ENCODE results near the gene PLD4.

The PLD4 gene

GRCh38 chr14:104895786-104896661 is 28.7 kb upstream of the PLD4 start:
- H3K27me3 ChIP-seq (ENCODE audit: control insufficient read depth, low read length): peaks cover 4% of the 10 kb centered on the region; the same call in 1 of the 2 replicates
- no peaks in the 10 kb centered on the region; the same call in 1 of the 2 replicates for H3K4me1 ChIP-seq (ENCODE audit: control insufficient read depth, low read length)
- no peaks in the 10 kb centered on the region for H4K20me1 ChIP-seq (ENCODE audit: control insufficient read depth, insufficient read depth, low read depth, low read length)
- H3K9me2 ChIP-seq (replicated peaks; ENCODE audit: control insufficient read depth, low read length): no peaks in the 10 kb centered on the region
- no peaks in the 10 kb centered on the region for H3K9me3 ChIP-seq (ENCODE audit: control insufficient read depth, insufficient read depth, low read length)
- H3K36me3 ChIP-seq (ENCODE audit: control insufficient read depth, low read length): no peaks in the 10 kb centered on the region
- no peak overlapping the region for H3K4me2 ChIP-seq (ENCODE audit: low read length)
- H3K79me2 ChIP-seq (ENCODE audit: control insufficient read depth, low read length): no peaks in the 10 kb centered on the region
- H3K27ac ChIP-seq (ENCODE audit: low read depth, low read length): no peak overlapping the region
- H3K4me3 ChIP-seq (ENCODE audit: low read length): no peak overlapping the region
- TF ChIP-seq EZH2phosphoT487 (IDR thresholded peaks at IDR 0.05; ENCODE audit: borderline replicate concordance, low read length): no peak
- TF ChIP-seq, protein P1, sequence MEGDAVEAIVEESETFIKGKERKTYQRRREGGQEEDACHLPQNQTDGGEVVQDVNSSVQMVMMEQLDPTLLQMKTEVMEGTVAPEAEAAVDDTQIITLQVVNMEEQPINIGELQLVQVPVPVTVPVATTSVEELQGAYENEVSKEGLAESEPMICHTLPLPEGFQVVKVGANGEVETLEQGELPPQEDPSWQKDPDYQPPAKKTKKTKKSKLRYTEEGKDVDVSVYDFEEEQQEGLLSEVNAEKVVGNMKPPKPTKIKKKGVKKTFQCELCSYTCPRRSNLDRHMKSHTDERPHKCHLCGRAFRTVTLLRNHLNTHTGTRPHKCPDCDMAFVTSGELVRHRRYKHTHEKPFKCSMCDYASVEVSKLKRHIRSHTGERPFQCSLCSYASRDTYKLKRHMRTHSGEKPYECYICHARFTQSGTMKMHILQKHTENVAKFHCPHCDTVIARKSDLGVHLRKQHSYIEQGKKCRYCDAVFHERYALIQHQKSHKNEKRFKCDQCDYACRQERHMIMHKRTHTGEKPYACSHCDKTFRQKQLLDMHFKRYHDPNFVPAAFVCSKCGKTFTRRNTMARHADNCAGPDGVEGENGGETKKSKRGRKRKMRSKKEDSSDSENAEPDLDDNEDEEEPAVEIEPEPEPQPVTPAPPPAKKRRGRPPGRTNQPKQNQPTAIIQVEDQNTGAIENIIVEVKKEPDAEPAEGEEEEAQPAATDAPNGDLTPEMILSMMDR (IDR thresholded peaks at IDR 0.05; ENCODE audit: low read depth, low read length, poor library complexity, severe bottlenecking): no peak
- peaks cover 1% of the 10 kb centered on the region; the same call in 1 of the 2 replicates for H3F3A ChIP-seq (ENCODE audit: control insufficient read depth, insufficient read depth)

DNA sequence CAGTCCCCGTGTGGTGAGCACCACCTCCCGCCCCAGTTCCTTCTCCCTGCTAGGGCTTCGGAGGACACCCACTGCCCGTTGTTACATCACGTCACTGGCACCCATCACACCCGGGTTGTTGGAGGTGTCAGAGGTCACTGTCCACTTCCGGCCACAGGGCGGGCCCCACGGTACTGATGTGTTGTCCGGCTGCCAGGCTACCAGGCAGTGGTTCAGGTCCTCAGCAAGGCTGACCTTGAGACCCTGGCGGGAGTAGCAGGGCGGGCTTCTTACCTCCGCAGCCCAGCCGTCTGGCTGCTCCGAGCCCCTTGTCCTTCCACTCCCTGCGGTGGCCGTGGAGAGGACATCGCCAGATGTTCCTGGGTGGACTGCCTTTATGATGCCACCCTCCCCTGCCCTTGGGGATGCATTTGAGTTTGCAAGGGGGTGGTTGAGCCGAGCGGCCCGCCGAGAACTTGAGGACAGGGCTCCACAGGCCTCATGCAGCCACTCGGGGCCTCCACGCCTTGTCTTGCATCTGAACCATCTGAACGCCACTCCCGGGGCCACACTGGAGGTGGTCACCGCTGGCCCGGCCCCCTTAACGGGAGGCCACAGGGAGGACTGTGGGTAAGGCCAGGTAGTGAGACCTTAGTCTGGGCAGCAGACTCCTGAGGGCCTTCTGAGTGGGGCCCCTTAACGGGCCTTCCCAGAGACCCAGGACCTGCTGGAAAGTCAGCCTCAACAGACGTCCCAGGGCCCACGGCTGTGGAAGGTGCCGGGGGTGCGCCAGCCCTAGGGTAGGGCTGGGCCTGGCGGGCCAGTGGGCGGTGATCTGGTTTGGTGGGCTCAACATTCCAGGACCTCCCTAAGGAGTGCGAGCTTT is 27.1 kb upstream of the PLD4 start:
- TF ChIP-seq EZH2phosphoT487 (IDR thresholded peaks at IDR 0.05; ENCODE audit: borderline replicate concordance, low read length): no peak
- TF ChIP-seq, protein P1 (IDR thresholded peaks at IDR 0.05; ENCODE audit: low read depth, low read length, poor library complexity, severe bottlenecking): no peak
- no peak overlapping the region for H3K4me2 ChIP-seq (ENCODE audit: low read length)

GRCh38 chr14:104898195-104898558 is 26.5 kb upstream of the PLD4 start:
- no peak for TF ChIP-seq EZH2phosphoT487 (IDR thresholded peaks at IDR 0.05; ENCODE audit: borderline replicate concordance, low read length)
- TF ChIP-seq, protein P1 (IDR thresholded peaks at IDR 0.05; ENCODE audit: low read depth, low read length, poor library complexity, severe bottlenecking): no peak
- H3K79me2 ChIP-seq (ENCODE audit: control insufficient read depth, low read length): no peaks in the 10 kb centered on the region
- no peaks in the 10 kb centered on the region for H4K20me1 ChIP-seq (ENCODE audit: control insufficient read depth, insufficient read depth, low read depth, low read length)
- H3K27me3 ChIP-seq (ENCODE audit: control insufficient read depth, low read length): peaks cover 6% of the 10 kb centered on the region; the same call in 1 of the 2 replicates
- no peaks in the 10 kb centered on the region for H3K9me3 ChIP-seq (ENCODE audit: control insufficient read depth, insufficient read depth, low read length)
- peaks cover 5% of the 10 kb centered on the region; the same call in 1 of the 2 replicates for H3F3A ChIP-seq (ENCODE audit: control insufficient read depth, insufficient read depth)
- no peak overlapping the region for H3K4me3 ChIP-seq (ENCODE audit: low read length)
- H3K9me2 ChIP-seq (replicated peaks; ENCODE audit: control insufficient read depth, low read length): no peaks in the 10 kb centered on the region
- H3K27ac ChIP-seq (ENCODE audit: low read depth, low read length): no peak overlapping the region
- no peak overlapping the region for H3K4me2 ChIP-seq (ENCODE audit: low read length)
- no peaks in the 10 kb centered on the region for H3K36me3 ChIP-seq (ENCODE audit: control insufficient read depth, low read length)
- no peaks in the 10 kb centered on the region; the same call in 1 of the 2 replicates for H3K4me1 ChIP-seq (ENCODE audit: control insufficient read depth, low read length)

More for the DNA sequence above, 27.1 kb upstream of the PLD4 start:
- Histone ChIP-seq H3K79me2 (ENCODE audit: control insufficient read depth, low read length) (no peaks in the 10 kb centered on the region), H3K4me1 (ENCODE audit: control insufficient read depth, low read length) (no peaks in the 10 kb centered on the region; the same call in 1 of the 2 replicates), H3K36me3 (ENCODE audit: control insufficient read depth, low read length) (no peaks in the 10 kb centered on the region), H3K27ac (ENCODE audit: low read depth, low read length) (no peak overlapping the region), H3K4me3 (ENCODE audit: low read length) (no peak overlapping the region), H3K27me3 (ENCODE audit: control insufficient read depth, low read length) (peaks cover 6% of the 10 kb centered on the region; the same call in 1 of the 2 replicates), H3K9me3 (ENCODE audit: control insufficient read depth, insufficient read depth, low read length) (no peaks in the 10 kb centered on the region), H4K20me1 (ENCODE audit: control insufficient read depth, insufficient read depth, low read depth, low read length) (no peaks in the 10 kb centered on the region), H3F3A (ENCODE audit: control insufficient read depth, insufficient read depth) (peaks cover 5% of the 10 kb centered on the region; the same call in 1 of the 2 replicates), H3K9me2 (replicated peaks; ENCODE audit: control insufficient read depth, low read length) (no peaks in the 10 kb centered on the region)
